HG02798 (cell line): ENCODE results near the gene CLTC.

Source experiments
- ATAC-seq: cut with Tn5 transposase; IDR thresholded peaks from one replicate; pipeline ENCODE4 v1.9.1; 2021; ENCODE audit warnings: mild to moderate bottlenecking; ENCODE audit not compliant: unreplicated experiment, poor library complexity

CLTC gene

DNA sequence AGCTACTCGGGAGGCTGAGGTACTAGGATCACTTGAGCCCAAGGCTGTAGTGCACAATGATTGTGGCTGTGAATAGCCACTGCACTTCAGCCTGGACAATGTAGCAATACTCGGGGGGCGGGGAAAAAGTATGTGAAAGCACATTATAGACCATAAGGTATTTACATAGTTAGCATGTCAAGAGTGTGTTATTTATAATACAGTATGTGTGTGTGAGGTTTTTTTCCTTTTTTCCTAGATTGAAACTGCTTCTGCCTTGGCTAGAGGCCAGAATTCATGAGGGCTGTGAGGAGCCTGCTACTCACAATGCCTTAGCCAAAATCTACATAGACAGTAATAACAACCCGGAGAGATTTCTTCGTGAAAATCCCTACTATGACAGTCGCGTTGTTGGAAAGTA lies 57.0 kb downstream of the CLTC start:
- ATAC-seq, result no peak

- no peak for ATAC-seq
These were observed 59.2 kb downstream of the CLTC start for GRCh38 chr17:59678918-59679317.

DNA sequence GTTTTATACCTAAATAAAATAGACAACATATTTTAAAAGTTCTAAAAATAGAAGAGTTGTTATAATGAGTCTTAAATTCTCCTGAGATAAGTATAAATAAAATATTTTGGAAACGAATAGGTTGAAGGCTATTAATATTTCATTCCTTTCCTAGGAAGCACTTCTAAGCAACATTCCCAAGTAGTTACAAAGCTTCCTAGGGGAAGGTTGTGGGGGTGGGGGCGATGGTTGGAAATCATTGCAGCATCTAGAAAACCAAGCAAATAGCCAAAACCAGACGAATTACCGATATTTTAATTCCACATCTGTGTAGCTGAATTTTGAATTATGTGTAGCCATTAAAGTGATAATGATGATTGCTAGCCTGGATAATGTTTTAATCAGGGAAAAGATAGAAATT lies 60.6 kb downstream of the CLTC start:
- no peak for ATAC-seq

- no peak for ATAC-seq
These were observed 63.6 kb downstream of the CLTC start for GRCh38 chr17:59683283-59683682.

- no peak for ATAC-seq
These were observed 65.3 kb downstream of the CLTC start for GRCh38 chr17:59684967-59685366.

- no peak for ATAC-seq
These were observed 68.3 kb downstream of the CLTC start for GRCh38 chr17:59688008-59688407.

DNA sequence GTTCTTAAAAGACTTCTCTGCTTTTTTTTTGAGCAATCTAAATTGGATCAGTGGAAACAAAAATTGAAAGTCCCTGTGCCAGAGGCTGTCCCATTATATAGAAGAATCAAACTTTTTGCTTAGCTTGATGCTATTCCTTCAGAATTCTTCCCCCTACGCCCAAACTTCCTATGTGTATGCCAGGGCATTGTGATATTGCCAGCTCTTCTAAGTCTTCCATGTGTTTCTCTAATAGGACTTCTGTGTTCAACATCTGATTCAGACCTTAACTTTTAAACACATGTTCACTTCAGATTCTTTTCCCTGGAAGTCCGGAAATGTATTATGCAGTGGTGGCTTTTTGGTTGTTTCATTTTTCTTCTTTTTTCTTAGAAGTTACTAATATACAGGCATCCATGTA lies 68.8 kb downstream of the CLTC start:
- ATAC-seq, result no peak

GRCh38 chr17:59693582-59693981 lies 73.9 kb downstream of the CLTC start:
- no peak for ATAC-seq

- ATAC-seq, result no peak
These were observed 74.6 kb downstream of the CLTC start for GRCh38 chr17:59694344-59694743.

- no peak for ATAC-seq
These were observed 76.4 kb downstream of the CLTC start for GRCh38 chr17:59695945-59696681.

- no peak for ATAC-seq
These were observed 77.1 kb downstream of the CLTC start for GRCh38 chr17:59696682-59697277.

DNA sequence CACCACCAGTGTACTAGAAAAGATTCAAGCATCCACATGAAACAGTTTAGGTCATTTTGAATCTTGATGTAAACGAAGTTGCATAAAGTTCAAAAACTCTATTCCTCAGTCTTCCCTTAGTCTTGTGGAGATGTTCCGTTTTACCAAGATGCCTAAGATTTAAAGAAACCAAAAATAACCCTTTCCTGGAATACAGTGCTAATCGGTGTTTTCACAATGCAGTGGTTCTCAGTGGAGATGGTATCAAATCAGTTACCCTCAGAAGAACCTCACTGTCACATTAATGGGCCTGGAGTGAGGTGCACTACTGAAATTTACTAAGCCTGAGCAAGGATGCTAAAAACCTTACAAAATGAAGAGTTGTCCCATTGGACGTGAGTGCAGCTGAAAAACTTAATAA lies 78.4 kb downstream of the CLTC start:
- ATAC-seq, result no peak

GRCh38 chr17:59699218-59699617 lies 79.5 kb downstream of the CLTC start:
- ATAC-seq, result no peak

GRCh38 chr17:59699786-59700185 lies 80.1 kb downstream of the CLTC start:
- ATAC-seq, result no peak

DNA sequence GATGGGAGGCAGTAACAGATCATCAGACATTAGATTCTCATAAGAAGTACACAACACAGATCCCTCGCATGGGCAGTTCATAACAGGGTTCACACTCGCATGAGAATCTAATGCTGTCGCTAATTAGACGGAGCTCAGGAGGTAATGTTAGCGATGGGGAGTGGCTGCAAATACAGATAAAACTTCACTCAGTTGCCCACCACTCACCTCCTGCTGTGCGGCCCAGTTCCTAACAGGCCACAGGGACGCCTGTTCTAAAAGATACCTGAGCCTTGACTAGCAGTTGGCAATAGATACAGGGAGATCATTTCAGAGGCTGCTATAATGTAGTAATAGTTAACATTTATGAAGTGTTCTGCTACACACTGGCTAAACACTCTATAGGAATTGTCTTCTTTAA lies 82.6 kb downstream of the CLTC start:
- ATAC-seq, result no peak

DNA sequence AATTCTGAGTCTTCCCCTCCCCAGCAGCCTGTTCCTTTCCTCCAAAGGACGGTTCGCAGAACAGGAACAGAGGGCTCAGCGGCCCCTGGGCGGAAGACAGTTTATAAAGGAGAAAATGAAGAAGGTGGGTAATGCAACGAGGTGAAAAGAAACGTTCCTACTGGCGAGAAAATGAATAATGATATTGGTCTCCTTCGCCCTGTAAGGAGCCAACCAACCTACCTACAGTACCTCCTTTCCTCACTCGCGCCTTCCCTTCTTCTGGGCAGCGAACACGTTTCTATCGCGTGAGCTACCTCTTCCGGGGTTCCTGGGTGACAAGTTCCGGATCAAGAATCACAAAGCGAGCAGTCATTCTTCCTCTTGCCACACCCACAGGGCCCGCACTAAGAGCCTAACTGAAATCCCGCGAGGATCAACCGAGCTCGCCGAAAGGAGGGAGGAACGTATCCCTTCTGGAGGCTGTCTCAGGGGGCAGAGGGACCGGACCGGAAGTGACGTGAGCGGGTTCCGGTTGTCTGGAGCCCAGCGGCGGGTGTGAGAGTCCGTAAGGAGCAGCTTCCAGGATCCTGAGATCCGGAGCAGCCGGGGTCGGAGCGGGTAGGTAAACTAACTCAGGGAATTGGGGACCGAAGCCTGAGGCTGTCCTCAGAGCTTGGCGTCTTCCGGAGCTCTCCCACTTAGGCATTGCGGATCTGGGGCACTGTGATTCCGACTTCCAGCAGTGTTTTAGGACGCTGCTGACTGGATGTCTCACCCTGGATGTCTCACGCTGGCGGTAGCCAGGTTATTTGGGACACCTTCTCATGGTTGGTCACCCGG lies 87.7 kb downstream of the CLTC start, which contains the start of the genes PTRH2 and VMP1:
Gene PTRH2, minus strand, starts transcription at position 282 of the 822 bp plus-strand sequence. CDS start 9,452 bp downstream, outside the sequence.
Gene VMP1, plus strand, starts transcription at position 506 of the 822 bp plus-strand sequence. CDS start 23,793 bp downstream, outside the sequence.
- ATAC-seq, result peak; percentile 97

- no peak for ATAC-seq
These were observed 88.3 kb downstream of the CLTC start for GRCh38 chr17:59707971-59708430.

DNA sequence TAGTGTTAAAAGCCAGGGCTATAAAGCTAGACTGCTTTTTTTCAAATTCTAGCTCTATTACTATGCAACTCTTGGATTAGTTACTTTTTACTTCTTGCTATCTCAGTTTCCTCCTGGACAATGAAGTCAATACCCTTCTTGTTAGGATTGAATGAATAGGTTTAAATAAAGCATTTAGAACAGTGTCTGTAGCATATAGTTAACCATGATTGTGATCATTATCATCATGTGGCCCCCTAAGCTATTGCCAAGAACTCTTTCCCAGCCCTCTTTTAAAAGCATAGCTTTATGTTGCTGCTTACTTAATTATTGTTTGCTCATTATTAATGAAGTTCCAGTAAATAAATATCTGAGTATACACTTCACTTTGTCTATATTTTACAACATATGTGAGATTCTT lies 92.2 kb downstream of the CLTC start:
- no peak for ATAC-seq

DNA sequence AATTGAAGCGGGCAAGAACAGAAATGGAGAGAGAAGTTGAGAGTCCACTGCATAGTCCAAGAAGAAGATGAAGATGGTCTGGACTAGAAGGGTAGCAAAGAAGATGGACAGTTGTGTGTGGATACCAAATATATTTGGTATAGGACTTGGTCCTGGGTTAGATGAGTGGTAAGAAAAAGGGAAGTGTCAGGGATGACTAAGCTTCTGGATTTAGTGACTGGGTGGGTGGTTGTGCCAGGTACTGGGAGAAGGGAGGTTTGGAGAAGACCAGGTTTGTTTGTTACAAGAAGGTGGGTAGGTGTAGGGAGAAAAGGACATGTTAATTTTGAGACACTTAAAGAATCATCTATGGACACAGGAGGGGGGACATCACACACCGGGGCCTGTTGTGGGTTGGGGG lies 93.2 kb downstream of the CLTC start:
- no peak for ATAC-seq

- no peak for ATAC-seq
These were observed 94.6 kb downstream of the CLTC start for GRCh38 chr17:59714255-59714654.

GRCh38 chr17:59716427-59716826 lies 96.7 kb downstream of the CLTC start:
- no peak for ATAC-seq
